Measurements from ENCODE around the gene FBN3. TPM values are rescaled to one million over a fixed set of nuclear protein-coding genes. Genes with fewer than 3 reads are reported as not detected.

Gene FBN3
- polyA plus RNA-seq, 1 of the 3 experiments (the other 2 are of a cell fraction) = not detected

GRCh38 chr19:8095354-8095886 lies 54.0 kb downstream of the FBN3 start:
- 38% methylated on average over 2 of the region's 2 CpGs for WGBS (ENCODE audit: low lambda C conversion rate)
- H3F3A ChIP-seq (replicated peaks; ENCODE audit: insufficient read depth) = no peaks in the 10 kb centered on the region
- H3K27me3 ChIP-seq (ENCODE audit: insufficient read depth) = no peaks in the 10 kb centered on the region
- no peak overlapping the region for H3K4me3 ChIP-seq (ENCODE audit: low read depth in 2 of 2, low read length in 1 of 2)
- no peak overlapping the region for H3K9ac ChIP-seq
- H3K79me2 ChIP-seq (ENCODE audit: insufficient read depth) = no peaks in the 10 kb centered on the region
- no peaks in the 10 kb centered on the region for H3K9me2 ChIP-seq
- H4K20me1 ChIP-seq (ENCODE audit: insufficient read depth) = no peaks in the 10 kb centered on the region
- ChIA-PET POLR2A (no interaction called here), CTCF (interaction anchor here (1.6 kb wide), 1 partner anchor 18 kb away, joined by 3 read pairs; no protein-coding TSS in a partner anchor)
- H3K9me3 ChIP-seq = 0 out of 2 replicates have a peak, but pooled peaks cover 7% of the 10 kb centered on the region
- H2AFZ ChIP-seq (ENCODE audit: low read depth) = no peak overlapping the region
- no peaks in the 10 kb centered on the region for H3K36me3 ChIP-seq (replicated peaks in 1 of 2; ENCODE audit: control insufficient read depth in 1 of 2, insufficient read depth in 2 of 2, low read length in 1 of 2)
- no peak for TF ChIP-seq FOSL2 (IDR thresholded peaks at IDR 0.05; ENCODE audit: borderline replicate concordance, low read depth)
- DNase-seq = no peak
- no peaks in the 10 kb centered on the region for H3K4me1 ChIP-seq (ENCODE audit: control insufficient read depth in 1 of 2, insufficient read depth in 2 of 2, low read depth in 1 of 2, low read length in 1 of 2)
- no peak overlapping the region for H3K4me2 ChIP-seq
- no peak overlapping the region for H3K27ac ChIP-seq (ENCODE audit: low read depth in 2 of 2, low read length in 1 of 2)

DNA sequence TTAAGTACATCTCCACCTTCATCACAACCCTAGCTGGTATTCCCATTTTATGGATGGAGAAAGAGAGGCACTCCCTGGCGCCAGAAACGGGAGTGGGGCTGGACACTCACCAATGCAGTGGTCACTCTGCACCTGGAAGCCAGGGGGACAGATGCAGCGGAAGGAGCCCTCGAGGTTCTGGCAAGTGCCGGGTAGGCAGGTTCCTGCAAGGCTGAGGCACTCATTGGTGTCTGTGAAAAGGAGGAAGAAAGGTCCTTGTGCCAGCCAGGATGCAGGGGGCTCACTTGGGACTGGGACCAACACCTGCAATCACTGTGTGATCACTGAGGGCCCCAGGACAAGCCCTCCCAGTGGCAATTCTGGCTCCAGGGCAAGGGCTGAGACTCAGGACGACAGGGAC lies 55.1 kb downstream of the FBN3 start:
- POLR2A ChIA-PET = no interaction called here
- 5% methylated on average over 3 of the region's 6 CpGs for WGBS (ENCODE audit: low lambda C conversion rate)

More for the DNA sequence above, 55.1 kb downstream of the FBN3 start:
- Histone ChIP-seq H3K4me1 (ENCODE audit: control insufficient read depth in 1 of 2, insufficient read depth in 2 of 2, low read depth in 1 of 2, low read length in 1 of 2) (no peaks in the 10 kb centered on the region; a peak in 1 of 4 replicates), H4K20me1 (ENCODE audit: insufficient read depth) (no peaks in the 10 kb centered on the region), H3F3A (replicated peaks; ENCODE audit: insufficient read depth) (no peaks in the 10 kb centered on the region), H3K4me2 (no peak overlapping the region), H3K36me3 (replicated peaks in 1 of 2; ENCODE audit: control insufficient read depth in 1 of 2, insufficient read depth in 2 of 2, low read length in 1 of 2) (no peaks in the 10 kb centered on the region), H3K79me2 (ENCODE audit: insufficient read depth) (no peaks in the 10 kb centered on the region), H3K9me3 (0 out of 2 replicates have a peak, but pooled peaks cover 7% of the 10 kb centered on the region), H2AFZ (ENCODE audit: low read depth) (no peak overlapping the region), H3K27ac (ENCODE audit: low read depth in 2 of 2, low read length in 1 of 2) (no peak overlapping the region), H3K9ac (no peak overlapping the region), H3K27me3 (ENCODE audit: insufficient read depth) (no peaks in the 10 kb centered on the region), H3K4me3 (ENCODE audit: low read depth in 2 of 2, low read length in 1 of 2) (no peak overlapping the region), H3K9me2 (no peaks in the 10 kb centered on the region)
- CTCF ChIA-PET = interaction anchor here (0.5 to 1.1 kb wide), 3 partner anchors 16 to 1442 kb away, joined by 3 read pairs; no protein-coding TSS in a partner anchor
- DNase-seq = no peak
- TF ChIP-seq GABPA (IDR thresholded peaks at IDR 0.05; ENCODE audit: low read depth) = no peak
- TF ChIP-seq JUND (IDR thresholded peaks at IDR 0.05) = no peak
- no peak for TF ChIP-seq MAX (IDR thresholded peaks at IDR 0.05; ENCODE audit: low read depth)
- no peak for TF ChIP-seq TCF12 (IDR thresholded peaks at IDR 0.05)
- TF ChIP-seq CHD2 (IDR thresholded peaks at IDR 0.05; ENCODE audit: low read length, partially characterized antibody) = no peak
- TF ChIP-seq SMC3 (IDR thresholded peaks at IDR 0.05; ENCODE audit: low read depth, low read length) = no peak
- TF ChIP-seq TAF1 (IDR thresholded peaks at IDR 0.05; ENCODE audit: borderline replicate concordance, low read depth, low read length) = no peak
- TF ChIP-seq RXRA (IDR thresholded peaks at IDR 0.05; ENCODE audit: borderline replicate concordance, low read depth) = no peak
- TF ChIP-seq USF1 (IDR thresholded peaks at IDR 0.05; ENCODE audit: borderline replicate concordance, low read depth) = no peak
- no peak for TF ChIP-seq EZH2phosphoT487 (IDR thresholded peaks at IDR 0.05; ENCODE audit: borderline replicate concordance, low read depth)
- TF ChIP-seq, protein P1, sequence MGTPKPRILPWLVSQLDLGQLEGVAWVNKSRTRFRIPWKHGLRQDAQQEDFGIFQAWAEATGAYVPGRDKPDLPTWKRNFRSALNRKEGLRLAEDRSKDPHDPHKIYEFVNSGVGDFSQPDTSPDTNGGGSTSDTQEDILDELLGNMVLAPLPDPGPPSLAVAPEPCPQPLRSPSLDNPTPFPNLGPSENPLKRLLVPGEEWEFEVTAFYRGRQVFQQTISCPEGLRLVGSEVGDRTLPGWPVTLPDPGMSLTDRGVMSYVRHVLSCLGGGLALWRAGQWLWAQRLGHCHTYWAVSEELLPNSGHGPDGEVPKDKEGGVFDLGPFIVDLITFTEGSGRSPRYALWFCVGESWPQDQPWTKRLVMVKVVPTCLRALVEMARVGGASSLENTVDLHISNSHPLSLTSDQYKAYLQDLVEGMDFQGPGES (IDR thresholded peaks at IDR 0.05; ENCODE audit: low read depth, low read length) = no peak
- no peak for TF ChIP-seq GATA2 (CRISPR knock-in tag; IDR thresholded peaks at IDR 0.05)
- TF ChIP-seq, protein P2, sequence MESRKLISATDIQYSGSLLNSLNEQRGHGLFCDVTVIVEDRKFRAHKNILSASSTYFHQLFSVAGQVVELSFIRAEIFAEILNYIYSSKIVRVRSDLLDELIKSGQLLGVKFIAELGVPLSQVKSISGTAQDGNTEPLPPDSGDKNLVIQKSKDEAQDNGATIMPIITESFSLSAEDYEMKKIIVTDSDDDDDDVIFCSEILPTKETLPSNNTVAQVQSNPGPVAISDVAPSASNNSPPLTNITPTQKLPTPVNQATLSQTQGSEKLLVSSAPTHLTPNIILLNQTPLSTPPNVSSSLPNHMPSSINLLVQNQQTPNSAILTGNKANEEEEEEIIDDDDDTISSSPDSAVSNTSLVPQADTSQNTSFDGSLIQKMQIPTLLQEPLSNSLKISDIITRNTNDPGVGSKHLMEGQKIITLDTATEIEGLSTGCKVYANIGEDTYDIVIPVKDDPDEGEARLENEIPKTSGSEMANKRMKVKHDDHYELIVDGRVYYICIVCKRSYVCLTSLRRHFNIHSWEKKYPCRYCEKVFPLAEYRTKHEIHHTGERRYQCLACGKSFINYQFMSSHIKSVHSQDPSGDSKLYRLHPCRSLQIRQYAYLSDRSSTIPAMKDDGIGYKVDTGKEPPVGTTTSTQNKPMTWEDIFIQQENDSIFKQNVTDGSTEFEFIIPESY (IDR thresholded peaks at IDR 0.05; ENCODE audit: borderline replicate concordance, low read depth) = no peak
- TF ChIP-seq ELF1 (IDR thresholded peaks at IDR 0.05) = no peak
- TF ChIP-seq RFX5 (IDR thresholded peaks at IDR 0.05; ENCODE audit: low read length) = no peak
- no peak for TF ChIP-seq MEF2A (IDR thresholded peaks at IDR 0.05; ENCODE audit: borderline replicate concordance, low read depth)
- TF ChIP-seq, protein P3, sequence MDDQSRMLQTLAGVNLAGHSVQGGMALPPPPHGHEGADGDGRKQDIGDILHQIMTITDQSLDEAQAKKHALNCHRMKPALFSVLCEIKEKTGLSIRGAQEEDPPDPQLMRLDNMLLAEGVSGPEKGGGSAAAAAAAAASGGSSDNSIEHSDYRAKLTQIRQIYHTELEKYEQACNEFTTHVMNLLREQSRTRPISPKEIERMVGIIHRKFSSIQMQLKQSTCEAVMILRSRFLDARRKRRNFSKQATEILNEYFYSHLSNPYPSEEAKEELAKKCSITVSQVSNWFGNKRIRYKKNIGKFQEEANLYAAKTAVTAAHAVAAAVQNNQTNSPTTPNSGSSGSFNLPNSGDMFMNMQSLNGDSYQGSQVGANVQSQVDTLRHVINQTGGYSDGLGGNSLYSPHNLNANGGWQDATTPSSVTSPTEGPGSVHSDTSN (IDR thresholded peaks at IDR 0.05) = no peak
